WERI-Rb-1 (cell line): ENCODE measurements around the gene MYDGF.

Source experiments
- DNase-seq: peaks from one replicate; pipeline ENCODE4 v3.0.0-alpha.2; 2020
- H3K27ac ChIP-seq: fragments of 250-450 bp; sonication (Bioruptor Pico); 2 replicates; pipeline ENCODE4 v1.5.1; 2020; ENCODE audit warnings: mild to moderate bottlenecking, moderate library complexity
- H3K27me3 ChIP-seq: fragments of 250-450 bp; sonication (Bioruptor Pico); 2 replicates; pipeline ENCODE4 v1.5.1; 2021; ENCODE audit warnings: mild to moderate bottlenecking, low read depth, moderate library complexity; ENCODE audit not compliant: insufficient read depth, severe bottlenecking
- H3K36me3 ChIP-seq: fragments of 250-450 bp; sonication (Bioruptor Pico); 2 replicates; pipeline ENCODE4 v1.5.1; 2020; ENCODE audit warnings: mild to moderate bottlenecking, moderate library complexity
- H3K4me3 ChIP-seq: 2 replicates; pipeline ENCODE4 v1.5.1; 2011; ENCODE audit warnings: low read depth, mild to moderate bottlenecking, control low read depth, low read length
- H3K9me3 ChIP-seq: fragments of 250-450 bp; sonication (Bioruptor Pico); 2 replicates; pipeline ENCODE4 v1.5.1; 2021; ENCODE audit warnings: mild to moderate bottlenecking, moderate library complexity; ENCODE audit not compliant: severe bottlenecking
- CTCF ChIP-seq: IDR thresholded peaks from 2 replicates; pipeline ENCODE4 v1.5.1; 2011; ENCODE audit warnings: low read depth, mild to moderate bottlenecking, control low read depth, inconsistent platforms, low read length

Gene MYDGF

GRCh38 chr19:4709440-4710280, 39.5 kb upstream of the MYDGF start:
- DNase-seq: no peak
- Histone ChIP-seq H3K4me3 (no peak overlapping the region), H3K36me3 (peaks cover 58% of the 10 kb centered on the region), H3K9me3 (no peaks in the 10 kb centered on the region), H3K27me3 (no peaks in the 10 kb centered on the region), H3K27ac (peak overlapping the region; percentile 70)
- no peak for TF ChIP-seq CTCF

GRCh38 chr19:4707956-4708650, 38.0 kb upstream of the MYDGF start:
- Histone ChIP-seq H3K4me3 (no peak overlapping the region), H3K27ac (no peak overlapping the region), H3K36me3 (peaks cover 54% of the 10 kb centered on the region), H3K27me3 (no peaks in the 10 kb centered on the region), H3K9me3 (no peaks in the 10 kb centered on the region)
- DNase-seq: no peak
- no peak for TF ChIP-seq CTCF

- H3K27ac ChIP-seq: no peak overlapping the region
- H3K4me3 ChIP-seq: no peak overlapping the region
- no peaks in the 10 kb centered on the region for H3K9me3 ChIP-seq
- DNase-seq: no peak
- H3K36me3 ChIP-seq: peaks cover 52% of the 10 kb centered on the region
- no peak for TF ChIP-seq CTCF
- no peaks in the 10 kb centered on the region for H3K27me3 ChIP-seq
Measured at GRCh38 chr19:4707322-4707721, 37.2 kb upstream of the MYDGF start.

- no peak overlapping the region for H3K4me3 ChIP-seq
- H3K36me3 ChIP-seq: peaks cover 54% of the 10 kb centered on the region
- H3K27me3 ChIP-seq: no peaks in the 10 kb centered on the region
- no peak overlapping the region for H3K27ac ChIP-seq
- TF ChIP-seq CTCF: no peak
- no peaks in the 10 kb centered on the region for H3K9me3 ChIP-seq
- no peak for DNase-seq
Measured at GRCh38 chr19:4705413-4706131, 35.4 kb upstream of the MYDGF start.

- no peak for TF ChIP-seq CTCF
- peaks cover 56% of the 10 kb centered on the region for H3K36me3 ChIP-seq
- H3K27ac ChIP-seq: no peak overlapping the region
- no peak for DNase-seq
- H3K27me3 ChIP-seq: no peaks in the 10 kb centered on the region
- no peak overlapping the region for H3K4me3 ChIP-seq
- H3K9me3 ChIP-seq: no peaks in the 10 kb centered on the region
Measured at GRCh38 chr19:4704317-4704673, 34.2 kb upstream of the MYDGF start.
